Liver (tissue), 9 donors: ENCODE measurements around the gene MAP4K4. TPM values are rescaled to one million over a fixed set of nuclear protein-coding genes. Genes with fewer than 3 reads are reported as not detected.

Experiments used
- DNase-seq: peaks from one replicate; pipeline ENCODE4 v3.0.0-alpha.2; 2017; ENCODE audit warnings: low spot score
- H3K27ac ChIP-seq, 2 donors: one replicate each; pipeline ENCODE4 v1.7.0; 2013; ENCODE audit warnings: inconsistent platforms in 2 of 2, low read length in 2 of 2, control low read depth in 1 of 2, low read depth in 1 of 2, mild to moderate bottlenecking in 1 of 2
- H3K27me3 ChIP-seq, 4 donors: one replicate each; pipeline versions ENCODE4 v1.6.1 to v1.7.0; 2013; ENCODE audit warnings: low read length in 3 of 4, inconsistent platforms in 1 of 4, mild to moderate bottlenecking in 1 of 4, moderate library complexity in 1 of 4; ENCODE audit not compliant: control insufficient read depth in 4 of 4, insufficient read depth in 4 of 4
- H3K36me3 ChIP-seq, 4 donors: one replicate each; pipeline versions ENCODE4 v1.6.1 to v1.7.0; 2013; ENCODE audit warnings: low read length in 3 of 4, mild to moderate bottlenecking in 3 of 4, low read depth in 1 of 4, moderate library complexity in 1 of 4; ENCODE audit not compliant: control insufficient read depth in 4 of 4, insufficient read depth in 3 of 4
- H3K4me1 ChIP-seq, 4 donors: one replicate each; pipeline versions ENCODE4 v1.6.1 to v1.7.0; 2013; ENCODE audit warnings: low read length in 3 of 4, mild to moderate bottlenecking in 3 of 4, moderate library complexity in 1 of 4; ENCODE audit not compliant: control insufficient read depth in 4 of 4, insufficient read depth in 4 of 4
- H3K4me3 ChIP-seq, 3 donors: one replicate each; pipeline versions ENCODE4 v1.6.1 to v1.7.0; 2013; ENCODE audit warnings: low read length in 3 of 3, control low read depth in 1 of 3, low read depth in 1 of 3, mild to moderate bottlenecking in 1 of 3
- H3K9ac ChIP-seq, 2 donors: one replicate each; pipeline ENCODE4 v1.7.0; 2013; ENCODE audit warnings: low read length in 2 of 2, mild to moderate bottlenecking in 2 of 2, moderate library complexity in 2 of 2, control low read depth in 1 of 2, low read depth in 1 of 2
- H3K9me3 ChIP-seq, 4 donors: one replicate each; pipeline versions ENCODE4 v1.6.1 to v1.7.0; 2013; ENCODE audit warnings: low read length in 3 of 4; ENCODE audit not compliant: control insufficient read depth in 4 of 4
- CTCF ChIP-seq: fragments of 150-350 bp; IDR thresholded peaks from 2 replicates; pipeline ENCODE4 v1.5.1; 2017; ENCODE audit warnings: improper control_type of control experiment, low read depth, low read length; ENCODE audit not compliant: missing input control
- EGR1 ChIP-seq, 2 donors: IDR thresholded peaks; 2 replicates each; pipeline ENCODE4 v1.6.1; 2016 to 2018; ENCODE audit warnings: antibody characterized with exemption in 2 of 2, low read depth in 2 of 2
- FOXA1 ChIP-seq: IDR thresholded peaks from 2 replicates; pipeline ENCODE4 v1.6.1; 2016; ENCODE audit warnings: antibody characterized with exemption
- FOXA2 ChIP-seq: IDR thresholded peaks from 2 replicates; pipeline ENCODE4 v1.6.1; 2016; ENCODE audit warnings: antibody characterized with exemption
- HNF4A ChIP-seq, 2 donors: conservative IDR thresholded peaks; 2 replicates each; pipeline ENCODE4 v1.6.1; 2016; ENCODE audit warnings: antibody characterized with exemption in 2 of 2, mild to moderate bottlenecking in 2 of 2
- JUND ChIP-seq, 2 donors: IDR thresholded peaks; 2 replicates each; pipeline ENCODE4 v1.6.1; 2016; ENCODE audit warnings: antibody characterized with exemption in 2 of 2
- MAX ChIP-seq: IDR thresholded peaks from 2 replicates; pipeline ENCODE4 v1.6.1; 2016; ENCODE audit warnings: antibody characterized with exemption
- RAD21 ChIP-seq, 2 donors: IDR thresholded peaks; 2 replicates each; pipeline ENCODE4 v1.6.1; 2016; ENCODE audit warnings: antibody characterized with exemption in 2 of 2, mild to moderate bottlenecking in 2 of 2
- RXRA ChIP-seq, 2 donors: IDR thresholded peaks; 2 replicates each; pipeline ENCODE4 v1.6.1; 2017 to 2018; ENCODE audit warnings: antibody characterized with exemption in 2 of 2, mild to moderate bottlenecking in 1 of 2
- SP1 ChIP-seq: IDR thresholded peaks from 2 replicates; pipeline ENCODE4 v1.6.1; 2018; ENCODE audit warnings: antibody characterized with exemption, mild to moderate bottlenecking
- TAF1 ChIP-seq: conservative IDR thresholded peaks from 2 replicates; pipeline ENCODE4 v1.6.1; 2016; ENCODE audit warnings: antibody characterized with exemption, mild to moderate bottlenecking
- YY1 ChIP-seq: IDR thresholded peaks from 2 replicates; pipeline ENCODE4 v1.6.1; 2016; ENCODE audit warnings: antibody characterized with exemption, mild to moderate bottlenecking
- WGBS: extraction: QIAGEN DNeasy Blood & Tissue Kit; methylation state at CpG from one replicate; pipeline ENCODE4 v1.1.7; 2013; 5-methylcytosine and 5-hydroxymethylcytosine counted together
- polyA plus RNA-seq, 2 donors: library from polyadenylated mRNA; stranded (reverse) in 1 of 2; unstranded in 1 of 2; fragments of 200-250 nt in 1 of 2; fragments of >200 nt in 1 of 2; fragmentation: Nextera tagmentation in 1 of 2; extraction: Ambion mirVana in 1 of 2; gene quantifications; one replicate each; pipeline versions ENCODE4 v1.2.1 to v1.2.3, GENCODE V29; 2013 to 2015
- total RNA-seq, 2 donors: library from RNA; depleted of rRNA; stranded (reverse); fragments of >200 nt; gene quantifications; one replicate each; pipeline ENCODE4 v1.2.3, GENCODE V29; 2014
- TF ChIP-seq, protein P1 (sequence below): IDR thresholded peaks from 2 replicates; pipeline ENCODE4 v1.6.1; 2016; ENCODE audit warnings: antibody characterized with exemption
- TF ChIP-seq, protein P2 (sequence below): IDR thresholded peaks from 2 replicates; pipeline ENCODE4 v1.6.1; 2016; ENCODE audit warnings: antibody characterized with exemption
- TF ChIP-seq, protein P3 (sequence below): IDR thresholded peaks from 2 replicates; pipeline ENCODE4 v1.6.1; 2016; ENCODE audit warnings: antibody characterized with exemption, mild to moderate bottlenecking
- donor health status: healthy.
- donor health status: healthy.
- donor health status: healthy.
- donor health status: healthy.
- donor health status: healthy.

MAP4K4 gene
- total and polyA plus RNA-seq, 4 donors: 9.1 to 40.0 (median 23.6) TPM

GRCh38 chr2:101682311-101682710, 15.2 kb upstream of the MAP4K4 start:
- Histone ChIP-seq H3K36me3 (no peaks in the 10 kb centered on the region), H3K4me1 (no peaks in the 10 kb centered on the region), H3K9me3 (no peaks in the 10 kb centered on the region), H3K27me3 (no peaks in the 10 kb centered on the region), H3K4me3 (no peak overlapping the region), H3K27ac (no peak overlapping the region), H3K9ac (no peak overlapping the region)
- DNase-seq: peak; percentile 64
- TF ChIP-seq YY1 (no peak), SP1 (no peak), TAF1 (no peak), JUND (IDR thresholded peaks at IDR 0.05) (no peak), MAX (no peak), HNF4A (conservative IDR thresholded peaks at IDR 0.05) (no peak), RAD21 (IDR thresholded peaks at IDR 0.05) (no peak), CTCF (no peak), FOXA2 (no peak), EGR1 (IDR thresholded peaks at IDR 0.05; ENCODE audit: low read depth in 2 of 2) (no peak), FOXA1 (no peak), RXRA (IDR thresholded peaks at IDR 0.05) (no peak)
- TF ChIP-seq, protein P1, sequence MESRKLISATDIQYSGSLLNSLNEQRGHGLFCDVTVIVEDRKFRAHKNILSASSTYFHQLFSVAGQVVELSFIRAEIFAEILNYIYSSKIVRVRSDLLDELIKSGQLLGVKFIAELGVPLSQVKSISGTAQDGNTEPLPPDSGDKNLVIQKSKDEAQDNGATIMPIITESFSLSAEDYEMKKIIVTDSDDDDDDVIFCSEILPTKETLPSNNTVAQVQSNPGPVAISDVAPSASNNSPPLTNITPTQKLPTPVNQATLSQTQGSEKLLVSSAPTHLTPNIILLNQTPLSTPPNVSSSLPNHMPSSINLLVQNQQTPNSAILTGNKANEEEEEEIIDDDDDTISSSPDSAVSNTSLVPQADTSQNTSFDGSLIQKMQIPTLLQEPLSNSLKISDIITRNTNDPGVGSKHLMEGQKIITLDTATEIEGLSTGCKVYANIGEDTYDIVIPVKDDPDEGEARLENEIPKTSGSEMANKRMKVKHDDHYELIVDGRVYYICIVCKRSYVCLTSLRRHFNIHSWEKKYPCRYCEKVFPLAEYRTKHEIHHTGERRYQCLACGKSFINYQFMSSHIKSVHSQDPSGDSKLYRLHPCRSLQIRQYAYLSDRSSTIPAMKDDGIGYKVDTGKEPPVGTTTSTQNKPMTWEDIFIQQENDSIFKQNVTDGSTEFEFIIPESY: no peak
- TF ChIP-seq, protein P2, sequence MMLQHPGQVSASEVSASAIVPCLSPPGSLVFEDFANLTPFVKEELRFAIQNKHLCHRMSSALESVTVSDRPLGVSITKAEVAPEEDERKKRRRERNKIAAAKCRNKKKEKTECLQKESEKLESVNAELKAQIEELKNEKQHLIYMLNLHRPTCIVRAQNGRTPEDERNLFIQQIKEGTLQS: no peak
- TF ChIP-seq, protein P3, sequence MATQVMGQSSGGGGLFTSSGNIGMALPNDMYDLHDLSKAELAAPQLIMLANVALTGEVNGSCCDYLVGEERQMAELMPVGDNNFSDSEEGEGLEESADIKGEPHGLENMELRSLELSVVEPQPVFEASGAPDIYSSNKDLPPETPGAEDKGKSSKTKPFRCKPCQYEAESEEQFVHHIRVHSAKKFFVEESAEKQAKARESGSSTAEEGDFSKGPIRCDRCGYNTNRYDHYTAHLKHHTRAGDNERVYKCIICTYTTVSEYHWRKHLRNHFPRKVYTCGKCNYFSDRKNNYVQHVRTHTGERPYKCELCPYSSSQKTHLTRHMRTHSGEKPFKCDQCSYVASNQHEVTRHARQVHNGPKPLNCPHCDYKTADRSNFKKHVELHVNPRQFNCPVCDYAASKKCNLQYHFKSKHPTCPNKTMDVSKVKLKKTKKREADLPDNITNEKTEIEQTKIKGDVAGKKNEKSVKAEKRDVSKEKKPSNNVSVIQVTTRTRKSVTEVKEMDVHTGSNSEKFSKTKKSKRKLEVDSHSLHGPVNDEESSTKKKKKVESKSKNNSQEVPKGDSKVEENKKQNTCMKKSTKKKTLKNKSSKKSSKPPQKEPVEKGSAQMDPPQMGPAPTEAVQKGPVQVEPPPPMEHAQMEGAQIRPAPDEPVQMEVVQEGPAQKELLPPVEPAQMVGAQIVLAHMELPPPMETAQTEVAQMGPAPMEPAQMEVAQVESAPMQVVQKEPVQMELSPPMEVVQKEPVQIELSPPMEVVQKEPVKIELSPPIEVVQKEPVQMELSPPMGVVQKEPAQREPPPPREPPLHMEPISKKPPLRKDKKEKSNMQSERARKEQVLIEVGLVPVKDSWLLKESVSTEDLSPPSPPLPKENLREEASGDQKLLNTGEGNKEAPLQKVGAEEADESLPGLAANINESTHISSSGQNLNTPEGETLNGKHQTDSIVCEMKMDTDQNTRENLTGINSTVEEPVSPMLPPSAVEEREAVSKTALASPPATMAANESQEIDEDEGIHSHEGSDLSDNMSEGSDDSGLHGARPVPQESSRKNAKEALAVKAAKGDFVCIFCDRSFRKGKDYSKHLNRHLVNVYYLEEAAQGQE: no peak
- 90% methylated on average over 4 of the region's 4 CpGs for WGBS

DNA sequence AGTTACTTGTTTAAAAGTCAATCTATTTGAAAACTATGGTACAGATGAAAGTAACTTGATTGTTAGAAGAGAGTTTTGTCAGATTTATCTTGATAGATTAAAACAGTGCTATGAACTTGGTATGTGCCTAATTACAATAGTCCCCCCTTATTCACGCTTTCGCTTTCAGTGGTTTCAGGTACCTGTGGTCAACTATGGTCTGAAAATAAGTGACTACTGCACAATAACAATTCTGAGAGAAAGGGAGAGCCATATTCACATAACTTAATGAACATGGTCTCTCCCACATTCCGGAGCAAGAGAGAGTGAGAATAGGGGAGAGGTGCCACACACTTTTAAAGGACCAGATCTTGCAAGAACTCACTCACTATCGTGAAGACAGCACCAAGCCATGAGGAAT, 13.2 kb upstream of the MAP4K4 start:
- H3K9me3 ChIP-seq: no peaks in the 10 kb centered on the region
- peaks cover 0 to 3% (median 2%) of the 10 kb centered on the region in 4 donors for H3K4me1 ChIP-seq
- H3K36me3 ChIP-seq: no peaks in the 10 kb centered on the region
- H3K9ac ChIP-seq: no peak overlapping the region
- H3K4me3 ChIP-seq: no peak overlapping the region
- no peaks in the 10 kb centered on the region for H3K27me3 ChIP-seq
- DNase-seq: no peak
- 83% methylated on average over 4 of the region's 4 CpGs for WGBS
- H3K27ac ChIP-seq: no peak overlapping the region
- TF ChIP-seq RXRA (IDR thresholded peaks at IDR 0.05): no peak
- TF ChIP-seq, protein P1: no peak
- no peak for TF ChIP-seq CTCF
- TF ChIP-seq FOXA2: no peak
- TF ChIP-seq JUND (IDR thresholded peaks at IDR 0.05): no peak
- TF ChIP-seq RAD21 (IDR thresholded peaks at IDR 0.05): no peak
- TF ChIP-seq, protein P2: no peak
- no peak for TF ChIP-seq HNF4A (conservative IDR thresholded peaks at IDR 0.05)
